ENCODE results near the gene PLXNB1.

Gene PLXNB1

DNA sequence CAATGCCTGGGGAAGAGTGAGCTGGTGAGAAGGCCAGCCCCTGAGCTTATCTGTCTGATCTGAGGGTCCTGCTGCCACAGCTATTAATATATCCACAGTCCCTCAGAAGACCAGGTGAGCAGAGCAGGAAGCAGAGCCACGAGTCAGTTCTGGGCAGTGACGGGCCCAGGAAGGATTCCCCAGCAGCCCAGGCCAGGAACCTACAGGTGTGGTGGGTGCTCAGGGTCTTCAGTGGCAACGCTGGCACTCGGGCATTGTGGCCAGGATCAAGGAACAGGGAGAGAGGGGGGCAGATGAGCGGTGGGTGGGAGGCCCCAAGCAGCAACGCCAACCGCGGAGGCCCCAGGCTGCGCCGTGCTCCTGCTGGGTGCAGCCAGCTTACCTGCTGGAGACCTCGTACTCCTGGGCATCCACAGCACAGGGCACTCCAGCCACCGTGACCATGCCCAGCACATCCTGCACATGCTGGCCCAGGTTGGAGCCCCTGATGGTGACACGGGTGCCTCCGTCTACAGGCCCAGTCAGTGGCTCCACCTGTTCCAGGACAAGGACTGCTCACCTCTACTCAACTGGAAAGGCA lies 12.3 kb downstream of the PLXNB1 start:
- no peak for DNase-seq

DNA sequence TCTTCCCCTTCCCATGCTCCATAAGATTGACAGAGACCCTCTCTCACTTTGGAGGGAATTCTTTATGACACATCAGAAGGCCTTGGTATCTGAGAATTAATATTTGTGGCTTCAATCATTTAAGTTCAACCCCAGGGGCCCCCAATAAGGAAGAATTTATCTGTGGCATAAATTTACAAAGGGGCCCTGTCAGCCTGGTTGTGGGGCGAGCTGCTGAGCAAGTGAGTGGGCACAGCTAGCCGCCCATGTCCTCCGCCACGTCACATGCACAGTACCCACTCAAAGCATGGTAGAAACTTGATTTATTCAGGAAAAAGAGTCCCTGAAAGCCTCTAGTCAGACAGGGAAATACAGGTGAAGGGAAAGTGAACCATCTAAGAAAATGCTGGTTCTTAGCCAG lies 13.3 kb downstream of the PLXNB1 start:
- no peak for DNase-seq

DNA sequence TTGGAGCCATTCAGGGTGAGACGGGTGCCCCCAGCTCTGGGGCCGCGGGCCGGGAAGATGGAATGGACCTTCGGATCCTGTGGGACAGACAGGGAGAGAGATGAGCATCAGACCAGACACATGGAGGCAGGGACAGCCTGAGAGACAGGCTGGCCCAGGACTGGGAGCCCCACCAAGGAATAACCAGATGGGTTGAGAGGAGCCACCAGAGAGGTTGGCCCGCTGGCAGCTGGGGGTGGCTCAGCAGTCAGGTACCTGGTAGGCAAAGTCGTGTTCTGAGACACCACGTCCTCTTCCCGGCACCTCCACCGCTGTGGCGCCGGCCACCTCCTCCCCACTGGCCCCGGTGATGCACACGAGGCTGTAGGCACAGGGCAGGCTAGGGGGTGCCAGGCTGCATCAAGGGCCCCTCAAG lies 13.8 kb downstream of the PLXNB1 start:
- DNase-seq: no peak

DNA sequence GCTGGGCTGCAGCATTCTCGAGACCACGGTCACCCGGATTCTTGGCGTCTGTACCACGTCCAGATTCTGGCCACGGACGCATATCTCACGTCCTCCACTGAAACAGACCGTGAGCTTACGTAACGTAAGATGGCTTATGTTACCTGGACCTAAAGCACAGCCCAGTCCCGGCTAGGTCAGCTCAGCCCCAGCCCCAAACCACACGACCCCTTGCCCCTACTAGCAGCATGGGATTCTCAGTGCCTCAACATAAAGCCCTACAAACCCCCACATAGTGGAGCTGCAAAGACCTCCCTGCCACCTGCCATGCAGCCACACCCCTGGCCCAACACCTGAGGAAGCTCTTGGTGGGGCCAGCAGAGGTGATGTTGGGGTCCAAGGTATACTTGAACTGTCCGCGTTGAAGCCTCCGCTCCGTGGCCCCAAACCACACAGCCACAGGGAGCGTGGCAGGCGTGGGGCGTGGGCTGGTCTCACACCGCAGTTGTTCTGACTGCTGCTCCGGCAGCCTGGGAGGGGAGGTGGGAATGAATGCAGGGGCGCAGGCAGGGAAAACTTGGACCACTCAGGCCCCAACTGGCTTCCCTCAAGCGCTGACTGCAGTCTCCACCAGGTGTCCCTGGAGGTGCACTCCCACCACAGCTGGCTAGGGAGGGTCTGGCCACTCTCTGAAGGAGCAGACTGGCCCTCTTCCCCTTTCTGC lies 14.5 kb downstream of the PLXNB1 start:
- no peak for DNase-seq

DNA sequence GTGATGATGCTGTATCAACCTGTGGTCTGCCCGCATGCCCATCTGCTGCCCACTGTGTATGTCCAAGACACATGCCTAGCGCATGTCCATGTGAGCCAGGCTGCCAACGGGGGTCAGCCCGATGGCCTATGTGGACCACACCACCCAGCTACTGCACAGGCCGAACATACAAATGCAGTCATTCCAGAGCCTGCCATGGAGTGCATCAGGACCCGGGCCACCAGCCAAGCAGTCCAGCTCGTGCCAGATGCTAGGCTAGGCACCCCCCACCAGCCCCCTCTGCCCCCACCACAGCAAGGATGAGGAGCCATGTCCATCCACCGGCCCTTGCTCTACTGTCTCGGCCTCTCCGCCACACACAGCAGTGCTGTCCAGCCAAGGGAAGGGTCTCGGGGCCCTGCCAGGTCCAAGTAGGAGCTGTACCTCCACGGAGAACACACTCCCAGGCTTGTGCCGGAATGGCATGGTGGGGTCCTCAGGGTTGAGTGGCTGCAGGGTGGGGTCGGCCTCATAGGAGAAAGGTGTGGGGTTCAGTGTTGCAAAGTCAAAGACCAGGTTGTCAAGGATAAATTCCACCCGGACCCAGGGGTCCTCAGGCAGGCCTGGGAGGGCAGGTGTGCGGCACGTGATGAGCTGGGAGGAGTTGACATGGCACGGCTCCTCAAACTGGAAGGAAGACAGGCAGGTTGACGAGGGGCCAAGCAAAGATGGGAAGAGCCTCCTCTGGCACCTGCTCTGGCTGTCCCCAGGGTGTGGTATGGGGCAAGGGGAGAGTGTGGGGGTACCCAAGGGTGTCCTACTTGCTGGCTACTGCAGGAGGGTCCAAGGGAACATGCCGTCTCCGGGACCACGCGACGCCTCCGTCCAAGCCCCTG lies 15.3 kb downstream of the PLXNB1 start:
- DNase-seq: no peak

DNA sequence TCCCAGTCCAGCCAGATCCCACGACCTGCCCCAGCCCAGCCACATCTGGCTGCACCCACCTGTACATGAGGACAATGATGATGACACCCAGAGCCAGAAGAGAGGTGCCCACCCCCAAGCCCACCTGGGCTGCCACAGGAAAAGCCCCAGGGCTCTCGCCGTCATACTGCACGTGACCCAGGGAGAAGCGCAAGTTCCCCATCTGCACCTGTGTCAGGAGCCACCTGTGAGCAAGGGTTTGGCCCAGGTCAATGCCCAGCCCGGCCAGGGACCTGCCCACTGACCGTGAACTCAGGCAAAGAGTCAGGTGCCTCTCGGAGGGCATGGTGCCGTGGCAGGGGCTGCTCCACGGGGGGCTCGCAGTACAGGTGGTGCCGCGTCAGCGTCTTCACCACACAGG lies 16.3 kb downstream of the PLXNB1 start:
- DNase-seq: no peak

DNA sequence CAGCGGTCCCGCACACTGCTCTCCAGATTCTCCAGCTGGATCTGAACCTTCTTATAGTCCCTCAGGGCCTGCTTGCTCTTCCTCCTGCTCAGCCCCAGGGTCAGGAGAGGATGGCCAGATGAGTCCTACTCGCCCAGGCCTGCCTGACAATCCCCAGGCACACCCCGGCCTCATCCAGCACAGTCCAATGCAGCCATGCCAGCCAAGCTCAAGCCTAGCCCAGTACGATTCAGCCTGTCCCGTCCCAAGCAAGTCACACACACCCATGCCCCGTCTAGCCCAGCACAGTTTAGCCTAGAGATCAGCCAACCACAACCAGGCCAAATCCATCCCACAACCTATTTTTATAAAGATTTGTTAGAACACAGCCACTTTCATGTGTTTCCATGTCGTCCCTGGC lies 16.8 kb downstream of the PLXNB1 start:
- DNase-seq: no peak

DNA sequence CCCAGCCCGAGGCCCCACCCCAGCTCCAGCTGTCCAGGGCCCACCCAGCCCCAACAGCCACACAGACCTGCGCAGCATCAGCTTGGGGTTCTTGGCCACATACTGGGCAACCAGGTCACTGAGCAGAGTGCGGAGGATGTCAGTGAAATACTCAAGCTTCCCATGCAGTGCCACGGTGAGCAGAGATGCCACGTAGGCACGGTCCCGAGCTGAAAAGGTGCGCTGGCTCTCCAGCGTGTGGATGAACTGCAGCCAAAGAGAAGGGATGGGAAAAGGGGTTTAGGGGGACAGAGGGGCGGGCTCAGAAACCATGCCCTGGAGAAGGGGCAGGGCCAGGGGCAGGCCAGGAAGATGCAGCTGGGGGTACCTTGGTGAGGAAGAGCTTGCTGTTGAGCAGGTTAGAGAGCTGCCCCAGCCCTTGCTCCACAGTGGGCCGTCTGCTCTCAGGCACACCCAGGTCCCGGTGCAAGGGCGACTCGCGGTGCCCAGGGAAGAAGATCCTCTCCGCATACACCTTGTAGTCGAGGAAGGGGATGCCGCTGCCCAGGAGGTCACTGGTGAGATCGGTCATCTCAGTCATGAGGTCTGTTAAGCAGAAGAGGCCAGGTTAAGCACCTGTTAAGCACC lies 17.4 kb downstream of the PLXNB1 start:
- no peak for DNase-seq

DNA sequence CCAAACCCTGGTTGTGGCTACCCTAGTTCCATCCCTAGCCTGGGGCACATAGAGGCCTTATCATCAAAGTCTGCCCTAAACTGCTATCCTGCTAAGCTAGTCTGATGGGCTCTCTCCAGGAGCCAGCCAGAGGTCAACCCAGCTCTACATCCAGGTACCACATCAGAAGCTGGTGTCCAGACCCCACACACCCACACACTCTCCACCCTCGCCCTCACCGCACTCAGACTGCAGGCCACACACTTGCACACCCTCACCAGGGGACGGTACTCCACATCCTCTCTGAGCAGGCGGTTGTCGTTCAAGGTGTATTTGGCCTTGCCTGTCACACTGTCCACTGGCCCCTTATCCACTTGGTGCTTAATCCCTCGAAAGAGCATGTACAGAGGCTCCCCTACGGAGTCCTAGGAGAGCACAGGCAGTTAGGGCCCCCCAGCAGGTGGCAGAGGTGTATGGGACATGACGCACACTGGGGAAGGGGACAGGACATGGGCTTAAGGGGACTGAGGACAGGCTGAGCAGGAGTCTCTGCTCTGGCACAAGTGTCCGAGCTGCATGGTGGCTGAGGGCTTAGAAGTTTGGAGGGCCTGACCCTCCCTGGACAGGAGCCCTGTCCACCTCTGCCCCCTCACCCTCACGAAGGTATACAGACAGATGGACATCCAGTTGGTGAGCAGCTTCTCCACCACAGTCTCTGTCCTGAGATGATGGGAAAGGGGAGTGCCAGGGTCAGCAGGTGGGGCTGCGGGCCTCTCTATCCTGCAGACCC lies 18.1 kb downstream of the PLXNB1 start:
- DNase-seq: no peak

DNA sequence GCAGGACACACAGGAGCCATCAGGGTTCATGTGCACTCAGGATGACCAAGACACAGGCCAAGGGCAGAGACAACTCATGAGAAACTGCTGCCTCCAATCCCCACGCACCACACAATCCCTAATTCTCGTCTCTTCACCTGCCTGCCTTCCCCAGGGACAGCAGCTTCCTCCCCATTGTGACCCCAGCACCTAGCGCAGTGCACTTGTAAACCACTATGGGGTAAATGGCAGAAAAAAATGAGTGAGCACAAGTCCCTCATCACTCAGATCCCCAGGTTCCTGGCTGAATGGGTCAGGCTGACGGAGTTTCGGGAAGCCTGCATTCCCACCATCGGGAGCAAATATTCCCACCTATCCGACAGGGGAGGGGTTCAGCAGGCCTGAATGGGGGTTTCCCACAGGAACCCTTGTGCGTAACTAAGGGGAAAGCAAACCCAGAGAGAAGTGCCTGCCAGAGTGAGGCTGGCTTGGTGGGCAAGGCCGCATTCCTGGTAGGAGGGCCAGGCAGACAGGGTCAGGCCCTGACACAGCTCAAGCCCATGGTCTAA lies 18.8 kb downstream of the PLXNB1 start:
- DNase-seq: no peak

DNA sequence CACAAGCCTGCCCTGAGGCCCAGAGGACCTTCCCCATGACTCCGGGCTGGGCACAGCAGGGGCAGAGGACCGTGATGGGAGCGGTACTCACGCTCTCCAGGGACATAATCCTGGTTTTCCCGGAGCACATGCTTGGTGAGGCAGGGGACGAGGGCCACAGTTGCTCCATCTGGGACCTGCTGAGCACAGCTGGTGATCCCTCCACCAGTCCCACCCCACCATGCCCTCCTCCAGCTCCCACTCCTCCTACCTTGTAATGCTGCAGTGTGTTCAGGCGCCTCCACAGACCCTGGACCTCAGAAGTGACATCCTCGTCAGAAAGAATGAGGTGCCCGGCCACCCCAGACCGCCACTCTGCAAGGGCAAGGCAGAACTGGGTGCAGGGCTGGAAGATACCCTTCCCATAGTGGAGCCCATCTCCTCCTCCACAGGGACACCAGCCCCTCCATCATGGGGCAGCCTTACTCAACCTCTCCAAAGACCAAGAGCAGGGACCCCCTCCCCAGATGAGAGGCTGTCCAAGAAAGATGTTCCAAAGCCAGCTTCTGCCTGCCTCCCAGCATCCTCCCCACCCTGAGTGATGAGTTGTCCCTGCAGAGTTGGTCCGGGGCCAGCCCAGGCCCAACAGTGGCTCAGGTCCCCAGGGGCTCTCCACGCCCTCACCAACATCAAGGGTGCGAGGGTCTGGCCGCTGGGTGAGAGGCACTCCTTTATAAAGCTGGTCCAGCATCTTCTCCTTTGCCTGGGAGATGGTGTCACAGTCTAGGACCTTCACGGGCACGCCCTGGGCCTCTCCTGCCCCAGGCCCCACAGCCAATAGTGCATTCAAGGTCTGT lies 19.5 kb downstream of the PLXNB1 start:
- no peak for DNase-seq

DNA sequence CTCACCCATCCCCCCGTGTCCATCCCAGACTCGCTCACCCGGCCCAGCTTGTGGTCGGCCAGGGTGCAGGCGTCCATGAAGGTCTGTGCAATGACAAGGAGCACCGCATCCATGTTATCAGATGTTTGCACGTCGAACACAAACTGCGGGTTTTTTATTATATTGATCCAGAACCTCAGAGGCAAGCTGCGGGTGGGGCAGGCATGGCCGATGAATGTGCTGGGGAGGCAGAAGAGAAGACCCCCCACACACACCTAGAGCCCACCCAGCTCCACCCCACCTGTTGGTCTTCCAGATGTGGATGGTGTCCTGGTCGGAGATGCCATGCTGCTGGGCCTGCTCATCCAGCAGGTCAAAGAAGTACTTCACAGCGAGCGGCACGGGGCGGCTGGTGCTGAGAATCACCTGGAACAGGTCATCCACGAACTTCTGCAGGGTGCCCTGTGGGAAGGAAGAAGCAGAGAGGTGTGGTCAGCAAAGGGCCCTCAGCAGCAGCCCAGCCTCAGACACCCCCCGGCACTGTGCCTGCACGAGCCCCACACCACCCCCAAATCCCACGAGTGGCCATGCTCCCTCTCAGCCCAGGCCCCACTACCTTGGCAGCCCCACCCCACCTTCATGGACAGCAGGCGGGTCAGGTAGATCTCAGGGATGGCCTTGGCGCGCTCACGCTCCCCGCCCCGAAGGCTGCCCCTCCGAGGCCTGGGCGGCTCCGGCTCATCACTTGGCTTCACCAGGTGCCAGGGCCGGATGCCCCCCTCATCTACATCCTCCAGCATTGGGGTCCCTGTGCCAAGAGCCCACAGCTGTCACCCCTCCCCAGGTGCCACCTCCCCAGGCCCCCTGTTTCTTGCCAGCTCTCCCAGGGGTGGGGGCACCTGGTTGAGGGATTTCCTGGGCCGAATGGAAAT lies 20.3 kb downstream of the PLXNB1 start:
- DNase-seq: no peak

DNA sequence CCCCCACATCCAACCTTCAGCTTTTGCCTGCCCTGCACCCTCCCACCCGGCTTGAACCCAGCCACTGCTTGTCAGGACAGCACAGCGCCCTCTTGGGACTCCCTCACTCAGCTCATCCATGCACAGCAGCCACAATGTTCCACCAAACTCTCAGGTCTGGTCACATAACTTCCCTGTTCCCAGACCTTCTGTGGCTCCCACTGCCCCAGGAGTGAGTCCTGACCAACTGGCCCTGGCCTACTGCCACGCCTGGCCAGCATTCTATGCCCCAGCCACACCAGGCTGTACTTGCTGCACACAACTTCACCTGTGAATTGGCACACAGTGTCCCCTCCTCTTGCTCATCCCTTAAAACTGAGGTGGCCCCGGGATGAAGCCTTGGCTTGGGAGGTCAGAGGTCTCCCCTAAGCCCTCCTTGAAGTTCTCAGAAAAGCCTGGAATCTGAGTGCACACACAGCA lies 21.0 kb downstream of the PLXNB1 start:
- no peak for DNase-seq

DNA sequence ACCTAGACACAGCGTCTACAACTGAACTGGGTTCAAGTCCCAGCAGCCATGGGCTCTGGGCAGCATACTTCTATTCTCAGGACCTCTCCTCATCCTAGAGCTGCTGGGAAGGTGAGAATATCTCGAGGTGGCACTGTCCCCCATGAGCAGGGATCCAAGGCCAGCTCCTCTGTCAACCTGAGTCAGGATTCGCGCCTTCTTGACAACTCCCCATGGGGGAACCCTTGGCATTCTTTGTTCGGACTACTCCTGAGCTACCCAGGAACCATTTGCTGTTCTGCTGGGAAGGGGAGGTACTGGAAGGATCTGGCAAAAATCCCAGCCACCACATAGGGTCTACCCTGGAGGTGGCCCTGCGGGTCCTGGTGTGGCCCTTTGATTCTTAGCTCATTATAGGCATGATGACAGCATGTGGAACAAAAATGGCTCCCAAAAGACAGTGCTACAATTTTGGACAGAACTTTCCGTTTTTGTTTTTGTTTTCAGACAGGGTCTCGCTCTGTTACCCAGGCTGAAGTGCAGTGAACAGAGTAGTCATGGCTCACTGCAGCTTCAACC lies 22.3 kb downstream of the PLXNB1 start:
- no peak for DNase-seq

DNA sequence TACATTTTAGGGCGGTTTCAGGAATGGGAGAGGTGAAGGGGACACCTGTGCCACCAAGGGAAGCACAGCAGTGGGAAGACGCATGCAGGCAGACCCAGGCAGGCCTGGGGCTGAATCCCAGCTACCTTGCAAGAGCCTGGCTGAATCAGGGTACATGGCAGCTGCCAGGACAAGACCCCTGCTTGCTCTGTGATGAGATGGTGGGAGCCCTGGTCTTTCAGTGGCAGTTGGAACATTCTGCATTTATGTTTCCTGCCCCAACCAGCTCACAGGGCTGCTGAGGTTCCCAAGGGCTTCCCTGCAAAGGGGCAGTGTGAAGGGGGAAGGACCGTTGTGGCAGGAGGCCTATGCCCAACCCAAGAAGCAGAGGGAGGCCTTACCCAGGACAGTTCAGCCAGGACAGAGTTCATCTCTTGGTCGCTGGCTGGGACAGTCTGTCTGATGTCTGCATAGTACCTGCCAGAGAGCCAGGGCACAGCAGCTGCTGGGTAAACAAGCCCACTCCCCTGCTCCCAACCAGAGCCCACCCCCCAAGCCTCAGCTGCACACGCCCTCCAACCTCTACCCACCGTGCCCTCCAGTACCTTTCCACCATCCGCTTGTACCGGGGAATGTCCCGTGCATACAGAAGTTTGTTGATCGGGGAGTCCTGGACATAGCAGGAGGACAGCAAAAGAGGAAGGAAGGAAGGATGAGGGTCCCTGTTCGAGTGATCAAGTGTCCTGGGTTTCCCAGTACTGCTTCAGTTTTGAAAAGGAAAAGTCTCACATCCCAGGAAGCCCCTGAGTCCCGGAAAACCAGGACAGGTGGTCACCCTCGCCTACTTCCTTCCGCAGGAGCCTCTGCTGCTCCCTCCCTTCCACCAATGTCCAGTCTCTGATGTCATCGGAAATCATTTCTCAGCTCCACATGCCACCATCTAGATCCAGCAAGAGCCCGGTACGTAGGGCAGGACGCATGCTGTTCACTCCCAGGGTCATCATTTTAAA lies 23.1 kb downstream of the PLXNB1 start:
- no peak for DNase-seq

DNA sequence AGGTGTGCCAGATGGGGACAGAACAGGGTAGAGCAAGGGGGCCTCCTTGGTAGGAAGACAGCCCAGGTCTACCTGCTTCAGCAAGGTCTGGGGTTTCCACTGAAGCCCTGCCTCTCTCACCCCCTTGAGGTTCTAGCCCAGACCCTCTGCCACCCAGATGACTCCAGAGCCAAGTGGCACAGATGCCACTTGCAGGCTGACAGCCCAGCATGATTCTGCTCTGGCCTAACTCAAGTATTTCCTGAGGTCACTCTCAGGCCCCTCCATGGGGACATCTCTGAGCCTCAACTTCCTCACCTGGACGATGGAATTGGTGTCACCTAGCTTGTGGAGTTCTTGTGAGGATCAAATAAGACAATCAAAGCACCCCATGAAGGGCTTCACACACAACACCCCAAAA lies 23.9 kb downstream of the PLXNB1 start:
- DNase-seq: no peak

DNA sequence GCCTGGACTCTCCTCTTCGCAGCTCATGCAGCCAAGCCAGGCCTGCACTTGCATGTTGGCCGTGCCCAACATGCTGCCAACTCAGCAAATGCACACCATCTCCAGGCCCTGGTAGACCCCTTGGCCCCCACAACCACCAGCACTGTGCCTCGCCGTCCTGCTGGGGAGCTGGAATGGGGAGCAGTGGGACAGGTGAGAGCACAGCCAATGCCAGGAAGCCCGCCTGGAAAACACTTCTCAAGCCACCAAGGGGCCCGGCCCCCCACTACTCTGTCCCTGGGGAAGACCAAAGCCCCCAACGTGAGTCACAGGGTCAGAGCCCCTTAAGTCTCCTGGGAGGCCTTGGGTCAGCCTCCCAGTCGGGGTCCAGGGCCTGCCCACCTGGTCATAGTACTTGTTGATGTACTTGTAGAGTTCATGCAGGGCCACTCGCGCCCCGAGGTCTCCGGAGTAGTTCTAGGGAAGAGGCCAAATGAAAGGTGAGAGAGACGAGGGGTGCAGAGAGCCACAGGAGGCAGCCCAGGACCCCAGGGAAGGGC lies 24.5 kb downstream of the PLXNB1 start:
- no peak for DNase-seq

All from DMS 273 treated with DMSO at 0.1 percent for 48 hours (cell line).